Hepatic stellate cell (primary cell): Measurements from ENCODE around the gene ARHGAP42.
A peak's percentile ranks its signal among the peaks of the same experiment; 100 is the strongest.
"Not testable (repeated sequence)": the region's sequence is repeated elsewhere in the genome, so short reads cannot be mapped to it uniquely, and the experiment has no call there.

Source experiments
- DNase-seq: peaks from one replicate; pipeline ENCODE4 v3.0.0; 2011; ENCODE audit warnings: low spot score

Gene ARHGAP42

GRCh38 chr11:100872951-100873740, 186.1 kb downstream of the ARHGAP42 start:
- no peak for DNase-seq

GRCh38 chr11:100874203-100874602, 187.1 kb downstream of the ARHGAP42 start:
- DNase-seq = no peak

- DNase-seq = no peak
Measured at GRCh38 chr11:100875521-100875869, 188.4 kb downstream of the ARHGAP42 start.

DNA sequence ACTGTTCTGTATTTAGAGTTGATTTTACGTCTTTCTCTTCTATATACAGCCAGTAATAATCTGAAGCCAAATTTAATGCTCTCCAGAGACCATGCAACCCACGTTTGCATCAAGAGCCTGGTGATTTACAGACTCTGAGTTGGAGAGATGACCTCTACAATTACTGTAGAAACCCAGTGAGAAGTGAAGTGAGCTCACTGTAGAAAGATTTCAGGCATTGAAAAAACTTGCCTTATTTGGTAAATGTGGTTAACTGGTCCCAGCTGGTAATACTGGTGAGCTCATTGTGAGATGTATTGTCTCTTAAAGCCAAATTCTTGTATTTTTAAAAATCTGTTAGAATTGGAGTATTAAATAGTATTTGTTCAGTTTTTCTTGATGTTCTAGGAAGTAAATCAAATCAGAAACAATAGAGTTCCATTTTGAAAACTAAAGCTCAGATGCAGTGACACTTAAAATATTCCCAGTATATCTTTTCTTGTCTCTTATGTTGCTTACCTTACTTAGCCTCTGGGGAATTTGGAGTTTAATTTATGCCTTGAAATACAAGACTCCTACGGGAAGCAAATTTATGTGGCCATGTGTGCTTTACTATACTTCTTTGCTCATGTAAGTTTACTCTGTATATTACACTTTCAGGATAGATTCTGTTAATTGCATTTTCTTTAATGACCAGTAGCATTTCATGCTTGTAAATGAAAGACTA, 189.9 kb downstream of the ARHGAP42 start:
- DNase-seq = peak; percentile 72

DNA sequence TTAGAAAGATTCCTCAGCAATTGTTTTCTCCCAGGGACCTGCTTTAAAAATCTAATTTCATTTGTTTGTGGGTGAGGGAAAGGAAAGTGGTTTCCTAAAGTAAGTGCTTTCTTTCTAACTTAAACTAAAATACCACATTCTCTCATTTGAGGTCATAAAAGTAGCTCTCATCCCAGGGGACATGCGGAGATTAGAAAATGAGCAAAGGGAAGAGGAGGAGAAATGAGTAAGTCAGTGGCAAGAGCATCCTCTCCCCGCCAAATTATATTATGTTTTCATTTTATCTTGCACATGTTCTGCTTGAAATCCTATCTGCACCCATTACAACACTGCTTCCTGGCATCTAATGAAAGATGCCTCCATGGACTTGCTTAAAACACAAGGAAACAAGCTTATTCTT, 191.4 kb downstream of the ARHGAP42 start:
- no peak for DNase-seq

- no peak for DNase-seq
Measured at GRCh38 chr11:100882957-100883356, 195.9 kb downstream of the ARHGAP42 start.

GRCh38 chr11:100883830-100884229, 196.7 kb downstream of the ARHGAP42 start:
- no peak for DNase-seq

DNA sequence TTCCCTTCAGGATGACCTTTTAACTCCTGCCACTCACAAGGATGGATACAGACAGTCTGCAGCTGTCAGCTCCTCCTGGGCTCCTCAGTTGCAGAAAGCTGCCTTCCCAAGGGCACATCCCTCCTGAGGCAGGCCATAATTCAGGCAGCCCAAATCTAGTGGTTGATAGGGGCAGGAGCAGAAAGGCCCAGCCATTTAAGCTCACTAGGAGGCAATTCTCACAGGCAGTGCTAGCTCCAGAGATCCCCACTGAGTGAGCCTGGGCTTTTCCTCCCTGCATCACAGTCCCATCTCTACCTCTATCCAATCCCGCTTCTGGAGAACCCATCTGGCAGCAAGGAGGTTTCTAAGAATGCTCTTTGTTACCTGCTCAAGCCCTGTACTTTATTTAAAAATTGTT, 200.6 kb downstream of the ARHGAP42 start:
- no peak for DNase-seq

GRCh38 chr11:100888836-100889235, 201.7 kb downstream of the ARHGAP42 start:
- DNase-seq = no peak

DNA sequence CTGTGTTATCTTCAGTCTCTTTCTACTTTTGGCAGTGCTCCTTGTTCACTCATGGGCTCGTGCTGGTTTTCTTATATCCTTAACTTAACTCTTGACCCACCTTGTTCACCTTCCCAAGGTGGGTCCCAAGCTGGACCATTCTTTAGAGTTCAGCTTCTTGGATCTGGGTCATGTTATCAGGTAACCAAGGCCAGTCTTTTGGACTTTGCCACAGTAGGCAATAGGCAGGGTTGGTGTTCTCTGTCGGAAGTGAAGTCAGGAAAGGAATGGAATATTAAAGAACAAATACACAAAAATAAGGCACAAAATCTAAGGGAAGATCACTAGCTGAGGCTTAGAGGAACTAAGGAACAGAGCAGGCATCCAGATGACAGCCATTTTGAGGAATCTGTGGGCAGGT, 202.7 kb downstream of the ARHGAP42 start:
- no peak for DNase-seq

GRCh38 chr11:100890789-100891188, 203.7 kb downstream of the ARHGAP42 start:
- peak; percentile 40 for DNase-seq

GRCh38 chr11:100892886-100893285, 205.8 kb downstream of the ARHGAP42 start:
- no peak for DNase-seq

GRCh38 chr11:100895449-100895848, 208.4 kb downstream of the ARHGAP42 start:
- DNase-seq = no peak

DNA sequence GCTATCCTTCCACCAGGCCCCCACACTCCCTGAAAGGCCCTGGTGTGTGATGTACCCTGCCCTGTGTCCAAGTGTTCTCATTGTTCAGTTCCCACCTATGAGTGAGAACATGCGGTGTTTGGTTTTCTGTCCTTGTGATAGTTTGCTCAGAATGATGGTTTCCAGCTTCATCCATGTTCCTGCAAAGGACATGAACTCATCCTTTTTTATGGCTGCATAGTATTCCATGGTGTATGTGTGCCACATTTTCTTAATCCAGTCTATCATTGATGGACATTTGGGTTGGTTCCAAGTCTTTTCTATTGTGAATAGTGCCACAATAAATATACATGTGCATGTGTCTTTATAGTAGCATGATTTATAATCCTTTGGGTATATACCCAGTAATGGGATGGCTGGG, 208.9 kb downstream of the ARHGAP42 start:
- not testable (repeated sequence) for DNase-seq

DNA sequence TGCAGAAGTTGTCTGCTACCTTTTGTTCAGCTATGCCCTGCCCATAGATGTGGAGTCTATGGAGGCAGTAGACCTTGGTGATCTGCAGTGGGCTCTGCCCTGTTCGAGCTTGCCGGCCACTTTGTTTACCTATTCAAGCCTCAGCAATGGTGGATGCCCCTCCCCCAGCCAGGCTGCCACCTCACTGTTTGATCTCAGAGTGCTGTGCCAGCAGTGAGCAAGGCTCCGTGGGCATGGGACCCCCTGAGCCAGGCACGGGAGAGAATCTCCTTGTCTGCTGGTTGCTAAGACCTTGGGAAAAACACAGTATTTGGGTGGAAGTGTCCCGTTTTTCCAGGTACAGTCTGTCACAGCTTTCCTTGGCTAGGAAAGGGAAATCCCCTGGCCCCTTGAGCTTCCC, 214.4 kb downstream of the ARHGAP42 start:
- not testable (repeated sequence) for DNase-seq

GRCh38 chr11:100902454-100903141, 215.5 kb downstream of the ARHGAP42 start:
- DNase-seq = no peak

DNA sequence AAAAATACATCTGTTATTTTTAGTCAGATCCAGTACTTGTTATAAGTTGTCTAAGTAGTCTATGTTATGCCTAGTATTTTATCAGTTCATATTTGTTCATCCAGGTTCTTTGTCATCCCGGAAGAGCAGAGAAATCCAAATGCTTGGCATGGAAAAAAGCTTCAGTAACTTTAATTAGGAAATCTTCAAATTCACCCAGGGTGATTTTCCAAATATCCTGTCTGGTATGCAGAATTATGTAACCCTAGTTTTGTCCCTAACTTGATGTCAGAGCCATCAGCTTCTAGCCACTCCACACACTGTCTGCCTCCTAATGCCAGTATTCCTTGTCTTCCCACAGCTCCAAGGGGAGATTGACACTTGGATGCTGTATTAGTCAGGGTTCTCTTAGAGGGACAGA, 216.2 kb downstream of the ARHGAP42 start:
- no peak for DNase-seq

GRCh38 chr11:100905684-100906083, 218.6 kb downstream of the ARHGAP42 start:
- no peak for DNase-seq

- DNase-seq = no peak
Measured at GRCh38 chr11:100908746-100909145, 221.7 kb downstream of the ARHGAP42 start.

DNA sequence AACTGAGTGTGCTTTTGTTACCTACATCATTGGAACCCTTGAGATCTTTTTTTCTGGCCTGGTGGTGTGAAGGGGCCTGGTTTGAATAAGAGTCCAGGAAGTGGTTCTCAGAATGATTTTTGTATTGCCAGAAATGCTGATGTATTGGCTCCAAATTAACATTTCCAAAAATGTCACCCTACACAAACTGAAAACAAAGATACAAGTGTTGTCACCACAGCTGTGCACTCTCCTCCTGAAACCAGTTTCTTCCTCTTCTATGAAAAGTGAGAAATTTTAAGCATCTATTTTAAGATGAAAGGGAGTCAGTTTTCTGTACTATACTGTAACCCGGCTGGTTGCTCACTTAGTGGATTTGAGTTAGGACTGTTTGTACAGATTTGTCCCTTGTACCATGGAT, 223.7 kb downstream of the ARHGAP42 start:
- no peak for DNase-seq

GRCh38 chr11:100914415-100915110, 227.5 kb downstream of the ARHGAP42 start:
- DNase-seq = no peak
